C1 segment of cervical spinal cord (tissue), 14 donors: ENCODE data around the gene MTRF1L.
A peak's percentile ranks its signal among the peaks of the same experiment; 100 is the strongest.
"Not testable (repeated sequence)": the region's sequence is repeated elsewhere in the genome, so short reads cannot be mapped to it uniquely, and the experiment has no call there.

Experiments used
- DNase-seq, 14 donors: peaks; one replicate each; lab custom pipeline; 2025; lab: John Stamatoyannopoulos, UW

Gene MTRF1L

DNA sequence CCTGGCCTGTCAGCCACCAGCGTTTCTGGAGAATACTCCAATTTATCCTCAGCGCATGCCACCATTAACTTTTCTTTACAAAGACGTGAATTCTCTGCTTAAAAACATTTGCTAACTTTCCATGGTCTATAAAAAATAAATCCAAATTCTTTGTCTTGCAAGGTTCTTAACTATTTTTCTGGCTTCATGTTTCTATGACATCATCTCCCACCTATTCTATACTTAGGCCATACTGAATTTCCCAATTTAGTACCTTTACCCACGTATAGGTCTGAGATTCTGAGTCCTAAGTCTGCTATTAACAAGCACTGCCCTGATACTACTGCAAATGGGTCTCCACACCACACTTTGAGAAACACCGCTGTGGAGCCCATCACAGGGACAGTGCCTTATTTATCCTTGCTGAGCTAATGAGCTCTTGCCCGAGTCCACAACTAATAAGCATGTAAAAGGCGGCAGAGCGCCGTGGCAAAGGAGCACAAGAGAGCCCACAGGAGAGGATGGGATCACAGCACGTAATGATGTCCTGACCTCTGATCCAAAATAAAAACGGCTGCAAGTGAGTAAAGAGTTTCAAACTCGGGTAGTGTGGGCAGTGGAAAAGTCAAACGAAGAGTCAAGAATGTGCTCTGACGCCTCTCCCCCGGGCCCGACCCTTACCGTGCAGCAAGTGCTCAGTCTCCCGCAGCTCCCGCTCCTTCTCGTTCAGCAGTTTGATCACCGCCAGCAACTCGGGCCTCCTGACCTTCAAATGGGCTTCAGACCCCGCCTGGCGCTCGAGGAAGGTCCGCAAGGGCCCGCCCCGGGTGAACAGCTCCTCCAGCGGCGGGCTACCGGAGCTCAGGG, 519 bp downstream of the MTRF1L start:
- peak in 4 of 14 donors; percentile 34 to 47 (median 42) for DNase-seq

DNA sequence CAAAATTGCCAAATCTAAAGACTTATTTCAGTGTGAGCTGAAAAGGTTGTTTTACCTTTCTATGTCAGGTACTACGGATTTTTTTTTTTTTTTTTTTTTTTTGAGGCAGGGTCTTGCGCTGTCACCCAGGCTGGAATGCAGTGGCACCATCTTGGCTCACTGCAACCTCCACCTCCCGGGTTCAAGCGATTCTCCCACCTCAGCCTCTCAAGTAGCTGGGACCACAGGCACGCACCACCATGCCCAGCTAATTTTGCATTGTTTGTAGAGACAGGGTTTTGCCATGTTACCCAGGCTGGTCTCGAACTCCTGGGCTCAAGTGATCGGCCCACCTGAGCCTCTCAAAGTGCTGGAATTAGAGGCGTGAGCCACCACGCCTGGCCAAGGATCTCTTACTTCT, 1.7 kb downstream of the MTRF1L start:
- not testable (repeated sequence) for DNase-seq

DNA sequence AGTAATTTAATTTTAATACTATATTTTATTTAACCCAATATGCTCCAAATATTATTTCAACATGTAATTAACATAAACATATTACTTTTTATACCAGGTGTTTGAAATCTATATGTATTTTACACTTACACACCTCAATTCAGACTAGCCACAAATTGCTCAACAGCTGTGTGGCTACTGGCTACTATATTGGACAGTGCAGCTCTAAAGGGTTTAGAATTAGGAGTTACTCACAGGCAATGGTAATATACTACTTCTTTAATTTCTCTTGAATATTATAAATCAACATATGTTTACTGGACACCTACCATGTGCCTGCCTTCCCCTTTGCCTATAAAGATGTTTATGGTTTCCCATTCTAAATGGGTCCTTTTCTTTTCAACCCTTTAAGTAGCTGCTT, 2.3 kb downstream of the MTRF1L start:
- DNase-seq: no peak

DNA sequence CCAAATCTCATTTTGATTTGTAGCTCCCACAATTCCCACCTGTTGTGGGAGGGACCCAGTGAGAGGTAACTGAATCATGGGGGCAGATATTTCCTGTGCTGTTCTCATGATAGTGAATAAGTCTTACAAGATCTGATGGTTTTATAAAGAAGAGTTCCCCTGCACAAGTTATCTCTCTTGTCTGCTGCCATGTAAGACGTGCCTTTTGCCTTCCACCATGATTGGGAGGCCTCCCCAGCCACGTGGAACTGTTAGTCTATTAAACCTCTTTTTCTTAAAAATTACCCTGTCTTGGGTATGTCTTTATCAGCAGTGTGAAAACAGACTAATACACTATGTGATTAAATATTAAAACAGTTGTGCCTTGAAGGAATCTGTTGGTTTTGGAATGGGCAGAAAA, 3.0 kb downstream of the MTRF1L start:
- DNase-seq: not testable (repeated sequence)

DNA sequence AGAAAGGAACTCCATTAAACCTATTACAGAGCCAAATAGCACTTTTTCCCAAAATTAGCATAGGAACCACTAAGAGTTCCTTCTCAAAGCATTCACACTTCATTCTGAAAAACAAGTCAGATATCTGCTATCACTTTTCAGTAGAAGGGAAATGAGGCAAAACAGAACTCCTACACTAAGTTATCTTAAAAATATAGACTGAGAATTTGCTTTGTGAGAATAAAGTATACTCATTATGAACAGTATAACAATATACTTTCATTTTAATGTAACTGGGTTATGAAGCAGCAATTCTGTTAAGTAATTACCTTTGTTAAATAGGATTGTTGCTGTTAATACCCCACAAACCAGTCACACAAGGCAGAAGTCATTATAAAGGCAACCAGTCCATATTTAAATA, 8.7 kb downstream of the MTRF1L start:
- no peak for DNase-seq

DNA sequence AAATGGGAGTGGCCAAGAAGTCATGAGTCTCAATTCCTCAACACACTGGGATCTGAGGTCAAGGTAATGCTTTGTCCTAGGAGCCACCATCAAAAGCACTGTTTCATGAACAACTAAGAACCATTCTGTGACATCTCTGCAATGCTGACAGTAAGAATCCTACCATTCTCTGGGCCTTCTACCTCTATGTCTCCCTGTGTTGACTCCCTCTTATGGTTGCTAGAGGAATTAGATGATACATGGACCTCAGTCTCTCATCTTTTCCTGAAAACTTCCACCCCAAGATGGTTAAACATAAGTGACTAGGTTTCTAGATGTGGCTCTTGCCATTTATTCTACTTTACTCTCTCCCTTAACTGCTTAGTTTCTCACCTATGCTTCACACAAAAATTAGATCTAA, 9.1 kb downstream of the MTRF1L start:
- no peak for DNase-seq

DNA sequence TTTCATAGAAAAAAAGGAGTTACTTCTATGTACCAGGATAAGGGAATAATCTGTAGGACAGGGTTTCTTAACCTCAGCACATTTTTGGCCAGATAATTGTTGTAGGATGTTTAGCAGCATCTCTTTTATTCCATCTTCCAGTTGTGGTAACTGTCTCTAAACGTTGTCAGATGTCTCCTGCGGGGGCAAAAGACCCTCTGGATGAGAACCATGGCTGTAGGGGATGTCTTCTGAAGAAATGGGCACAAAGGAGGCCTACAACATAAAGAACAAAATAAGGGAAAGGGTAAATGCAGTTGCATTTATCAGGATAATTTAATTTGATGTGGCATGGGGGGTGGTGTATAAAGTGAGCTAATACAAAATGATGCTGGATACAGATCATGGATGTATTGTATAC, 15.5 kb downstream of the MTRF1L start:
- DNase-seq: no peak

DNA sequence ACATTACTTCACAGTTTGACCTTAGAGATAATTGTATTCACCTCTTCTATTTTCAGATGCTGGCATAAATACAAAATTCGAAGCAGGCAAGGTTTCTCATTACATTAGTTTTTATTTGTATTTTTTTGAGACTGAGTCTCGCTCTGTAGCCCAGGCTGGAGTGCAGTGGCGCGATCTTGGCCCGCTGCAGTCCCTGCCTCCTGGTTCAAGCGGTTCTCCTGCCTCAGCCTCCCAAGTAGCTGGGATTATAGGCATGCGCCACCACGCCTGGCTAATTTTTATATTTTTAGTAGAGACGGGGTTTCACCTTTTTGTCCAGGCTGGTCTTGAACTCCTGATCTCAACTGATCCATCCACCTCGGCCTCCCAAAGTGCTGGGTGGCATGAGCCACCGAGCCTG, 17.2 kb downstream of the MTRF1L start:
- not testable (repeated sequence) for DNase-seq

DNA sequence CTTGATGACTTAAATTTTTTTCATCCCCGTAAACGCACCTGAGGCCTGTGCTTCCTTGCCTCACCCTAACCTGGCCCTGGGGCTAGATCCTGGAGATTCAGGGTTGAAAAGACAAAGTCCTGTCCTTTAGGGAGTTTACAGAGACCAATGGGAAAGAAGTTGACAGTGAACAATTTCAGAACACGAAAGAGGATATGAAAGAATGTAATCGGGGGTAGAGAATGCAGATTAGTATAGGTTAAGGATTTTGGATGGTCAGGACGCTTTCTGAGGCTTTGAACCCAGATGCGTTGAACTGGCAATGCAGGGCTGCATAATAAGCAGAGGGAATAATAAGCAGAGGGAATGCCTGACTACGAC, 18.0 kb downstream of the MTRF1L start:
- no peak for DNase-seq

DNA sequence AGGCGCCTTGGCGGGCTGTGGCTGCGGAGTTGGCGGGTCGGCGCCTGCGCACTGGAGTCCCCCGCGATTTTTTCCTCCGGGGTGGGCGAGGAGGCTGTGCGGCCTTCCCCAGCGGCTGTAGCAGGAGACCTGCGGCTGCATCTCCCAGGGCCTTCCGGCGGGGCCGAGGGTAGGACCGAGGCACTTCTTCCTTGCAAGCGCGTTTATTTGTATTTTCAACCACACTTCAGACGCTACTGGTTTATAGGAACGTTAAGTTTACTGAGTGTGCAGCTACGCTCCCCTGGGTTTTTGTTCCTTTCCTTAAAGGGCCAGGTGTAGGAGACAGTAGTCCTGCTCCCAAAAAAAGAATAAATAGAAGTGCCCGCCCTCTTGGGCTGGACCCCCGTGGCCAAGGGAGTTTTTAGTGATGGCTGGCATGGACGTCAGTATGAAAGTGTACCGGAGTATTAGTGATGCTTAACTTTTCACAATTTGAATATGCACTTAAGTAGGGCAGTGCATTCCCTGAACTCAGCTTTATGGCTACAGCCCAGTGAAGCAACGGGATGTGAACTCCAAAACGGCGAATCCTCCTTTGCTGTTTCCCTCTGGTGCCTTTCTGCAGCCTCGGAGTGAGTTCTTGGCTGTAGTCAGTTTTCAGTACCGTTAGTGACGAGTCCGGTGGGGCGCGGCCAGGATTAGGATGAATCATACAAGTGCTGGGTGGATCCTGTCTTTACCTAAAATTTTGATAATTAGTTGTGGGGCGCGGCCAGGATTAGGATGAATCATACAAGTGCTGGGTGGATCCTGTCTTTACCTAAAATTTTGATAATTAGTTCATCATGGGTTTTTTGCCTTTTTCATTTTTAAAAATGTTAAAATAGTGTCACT, 18.6 kb downstream of the MTRF1L start:
- peak in 11 of 14 donors; percentile 11 to 97 (median 62) for DNase-seq

DNA sequence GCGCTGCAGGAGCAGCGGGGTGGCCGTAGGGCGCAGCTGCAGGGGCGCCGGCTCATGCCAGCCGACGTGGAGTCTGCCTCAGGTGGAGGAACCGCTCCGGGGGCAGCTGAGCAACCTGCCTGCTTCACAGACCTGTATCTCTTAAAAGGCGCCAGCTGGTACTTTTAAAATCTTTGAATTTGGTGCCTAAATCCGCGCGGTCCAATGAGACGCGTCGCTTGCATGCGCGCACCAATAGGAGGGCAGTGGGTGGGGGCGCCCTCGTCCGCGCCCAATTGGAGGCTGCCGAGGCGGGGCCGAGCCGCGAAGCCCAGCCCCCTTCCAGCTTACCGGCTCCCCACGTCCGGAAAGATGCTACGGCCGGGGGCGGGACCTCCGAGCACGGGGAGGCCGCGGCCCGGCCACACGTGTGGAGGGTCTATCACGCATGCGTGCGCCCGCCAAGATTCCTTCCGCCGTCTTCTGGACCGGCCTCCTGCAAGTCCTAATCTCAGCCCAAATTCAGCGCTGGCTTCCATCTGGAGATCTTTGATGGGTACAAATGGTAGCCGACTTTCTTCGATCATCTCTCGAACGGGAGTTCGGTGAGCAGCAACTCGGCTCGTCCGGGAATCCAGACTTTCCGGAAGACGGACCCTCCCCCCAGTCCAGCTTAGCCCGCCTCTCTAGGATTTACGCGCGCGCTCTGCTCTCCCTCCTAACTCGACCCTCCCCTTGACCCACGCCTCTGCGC, 19.4 kb downstream of the MTRF1L start, which contains the start of gene FBXO5:
TSS of gene FBXO5 (minus strand) at position 138 of the 733 bp plus-strand sequence. CDS start at position 56, 82 bp downstream.
- peak; percentile 52 to 98 (median 96) for DNase-seq

DNA sequence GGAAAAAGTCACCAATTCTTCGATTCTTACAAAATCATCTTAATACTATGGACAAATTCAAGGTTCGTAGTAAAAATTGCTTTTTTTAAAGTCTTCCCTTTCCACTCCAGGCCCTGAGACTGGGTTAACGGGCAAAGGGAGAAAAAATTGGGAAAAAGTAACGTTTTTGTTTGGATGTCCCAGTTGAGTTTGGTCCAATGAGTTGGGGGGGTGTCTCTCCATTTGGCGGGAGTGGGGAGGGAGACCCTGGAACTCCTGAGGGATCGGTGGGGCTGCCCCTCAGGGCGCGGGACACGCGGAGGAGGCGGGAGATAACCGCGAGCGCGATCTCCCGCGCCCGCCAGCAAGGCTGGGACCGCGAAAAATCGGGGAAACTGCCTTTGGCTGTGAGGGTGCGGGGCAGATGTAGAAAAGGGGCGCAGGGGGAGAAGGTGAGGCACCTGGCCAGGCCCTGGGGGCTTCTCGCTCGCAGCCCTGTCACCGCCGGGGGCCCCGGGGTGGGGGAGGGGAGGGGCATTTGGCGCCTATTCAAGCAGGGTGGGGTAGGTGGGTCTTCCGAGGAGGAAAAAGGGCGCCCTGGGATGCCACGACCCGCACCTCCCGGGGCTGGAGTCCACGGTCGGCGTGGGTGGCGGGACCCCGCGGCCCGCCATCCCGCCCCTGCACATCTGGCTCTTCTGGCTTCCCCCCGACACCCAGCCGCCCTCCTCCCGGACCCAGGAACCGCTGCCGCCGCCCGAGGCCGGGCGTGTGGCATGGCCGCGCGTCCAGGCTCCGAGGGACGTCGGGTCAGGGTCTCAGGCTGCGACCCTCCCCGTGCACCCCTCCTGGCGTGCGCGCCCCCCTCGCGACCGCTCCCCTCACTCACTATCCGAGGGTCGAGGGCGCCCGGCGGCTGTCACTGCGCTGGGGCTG, 20.3 kb downstream of the MTRF1L start:
- DNase-seq: peak in 1 of 14 donors; percentile 5

DNA sequence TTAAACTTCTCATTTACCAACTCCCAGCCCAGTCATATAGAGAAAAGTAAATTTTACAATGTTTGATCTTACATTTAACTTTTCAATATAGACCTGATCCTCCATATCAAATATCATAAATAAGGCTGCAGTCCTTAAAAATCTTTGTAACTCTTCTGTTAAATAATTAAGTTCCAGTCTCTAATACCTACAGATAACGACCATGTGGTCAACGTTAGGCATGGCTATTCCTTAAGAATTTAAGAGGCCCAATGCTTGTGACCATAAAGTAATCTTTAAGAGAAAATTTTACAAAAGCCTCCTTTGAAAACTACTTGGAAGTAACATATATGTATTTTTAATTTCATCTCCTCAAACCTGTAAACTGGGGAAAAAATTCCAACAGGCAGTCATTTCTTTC, 21.3 kb downstream of the MTRF1L start:
- DNase-seq: no peak

DNA sequence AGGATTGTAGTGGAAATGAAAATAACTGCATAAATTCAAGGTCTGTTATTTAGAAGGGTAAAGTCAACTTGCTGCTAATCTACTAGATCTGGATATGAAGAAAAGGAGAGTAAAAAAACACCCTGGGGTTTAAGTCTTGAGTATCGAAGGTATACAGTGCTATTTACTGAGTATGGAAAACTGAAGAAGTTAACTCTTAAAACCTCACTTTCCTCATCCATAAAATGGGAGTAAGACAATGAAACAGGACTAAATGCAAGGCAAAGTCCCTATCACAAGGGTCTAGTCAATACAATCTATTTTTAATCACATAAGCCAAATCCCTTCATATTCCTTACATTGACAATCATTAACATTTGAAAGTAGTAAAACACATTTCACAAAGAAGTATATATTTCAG, 21.9 kb downstream of the MTRF1L start:
- DNase-seq: no peak

DNA sequence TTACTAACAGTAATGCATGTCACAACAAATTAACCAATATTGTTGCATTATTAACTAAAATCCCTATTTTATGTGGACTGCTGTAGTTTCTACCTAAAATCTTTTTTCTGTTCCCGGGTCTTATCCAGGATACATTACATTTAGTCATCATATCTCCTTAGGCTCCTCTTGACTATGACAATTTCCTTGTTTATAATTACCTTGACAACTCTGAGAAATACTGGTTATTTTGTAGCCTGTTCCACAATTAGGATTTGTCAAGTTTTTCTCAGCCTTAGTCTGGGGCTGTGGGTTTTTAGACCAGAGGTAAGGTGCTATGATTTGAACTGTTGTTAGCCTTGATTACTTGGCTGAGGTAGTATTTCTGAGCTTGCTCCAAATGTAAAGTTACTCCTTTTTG, 23.4 kb downstream of the MTRF1L start:
- no peak for DNase-seq

DNA sequence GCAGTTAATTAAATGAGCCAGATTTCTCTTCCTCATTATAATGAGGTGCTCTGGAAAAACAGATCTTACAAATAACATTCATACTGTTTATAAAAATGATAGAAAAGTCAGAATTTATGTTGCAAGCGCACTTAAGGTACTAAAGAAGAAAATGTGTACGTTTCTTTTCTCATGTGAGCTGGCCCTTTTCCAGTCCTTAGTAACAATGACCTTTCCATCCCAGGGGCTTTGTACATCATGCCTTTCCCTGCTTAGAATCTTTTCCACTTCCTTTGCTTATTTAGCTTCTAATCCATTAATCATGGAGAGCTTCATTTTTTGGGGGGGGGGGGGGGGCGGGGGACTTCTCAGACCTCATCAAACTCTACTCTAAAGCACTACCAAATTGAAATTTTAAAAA, 24.5 kb downstream of the MTRF1L start:
- no peak for DNase-seq

DNA sequence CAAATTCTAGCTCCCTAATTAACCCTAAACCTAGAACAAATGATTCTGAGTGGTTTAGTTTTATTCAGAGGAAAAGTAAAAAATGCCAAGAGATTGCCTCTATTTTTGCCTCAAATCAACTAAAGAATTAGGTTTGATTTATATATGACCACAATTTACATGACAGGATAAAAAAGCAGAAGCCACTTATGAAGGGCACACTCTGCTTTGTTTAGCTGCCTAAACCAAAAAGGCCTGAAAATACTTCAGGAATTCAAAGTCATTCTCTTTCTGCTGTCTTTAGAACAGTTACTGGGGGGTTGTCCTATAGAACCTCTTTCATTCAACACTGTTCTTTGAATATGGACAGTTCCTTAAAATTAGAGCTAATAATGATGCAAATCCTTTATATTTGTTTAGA, 25.0 kb downstream of the MTRF1L start:
- no peak for DNase-seq

DNA sequence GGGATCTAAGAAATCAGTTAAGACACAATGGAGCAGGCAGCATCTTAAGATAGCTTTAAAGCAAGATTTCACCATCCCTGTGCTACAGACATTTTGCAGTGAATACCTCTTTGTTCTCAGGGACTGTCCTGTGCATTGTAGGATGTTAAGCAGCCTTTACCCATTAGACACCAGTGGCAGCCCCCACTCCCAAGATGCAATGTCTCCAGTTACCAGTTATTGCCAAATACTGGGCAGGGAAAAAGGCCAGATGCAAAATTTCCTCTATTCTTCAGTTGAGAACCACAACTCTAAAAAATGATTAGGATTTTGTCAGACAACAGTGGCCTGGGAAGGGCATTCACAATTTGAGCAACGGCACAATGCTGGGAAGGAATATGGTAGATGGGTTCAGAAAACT, 25.8 kb downstream of the MTRF1L start:
- DNase-seq: no peak

DNA sequence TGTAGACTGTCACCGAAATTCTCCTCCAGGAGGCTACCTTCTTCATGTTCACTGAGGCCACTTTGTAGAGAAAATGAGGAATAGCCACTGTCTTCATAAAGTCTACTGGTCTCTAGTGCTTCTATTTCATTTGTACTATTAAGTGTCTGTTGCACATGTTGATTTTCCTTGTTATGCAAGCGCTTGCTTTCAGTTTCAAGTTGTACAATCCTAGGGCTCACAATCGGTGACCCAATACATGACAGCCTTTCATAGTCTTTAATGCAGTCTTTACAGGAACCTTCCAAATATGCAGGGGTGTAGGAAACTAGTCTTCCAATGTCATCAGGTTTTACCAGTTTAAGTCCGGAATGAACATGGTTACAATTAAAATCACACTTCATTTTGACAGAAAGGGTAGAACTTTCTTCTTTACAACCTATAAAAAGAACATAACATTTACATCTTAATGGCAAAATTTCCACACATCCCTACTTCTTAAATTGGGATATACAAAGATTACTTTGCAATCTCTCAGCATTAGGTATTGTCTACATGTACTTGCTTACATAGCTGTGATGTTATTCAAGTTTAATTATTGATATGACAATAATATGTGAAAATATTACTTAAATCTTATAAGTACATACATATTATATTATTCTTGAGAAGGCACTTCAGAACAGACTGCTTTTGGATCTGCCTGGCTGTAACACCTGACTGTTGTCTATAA, 27.1 kb downstream of the MTRF1L start:
- no peak for DNase-seq

DNA sequence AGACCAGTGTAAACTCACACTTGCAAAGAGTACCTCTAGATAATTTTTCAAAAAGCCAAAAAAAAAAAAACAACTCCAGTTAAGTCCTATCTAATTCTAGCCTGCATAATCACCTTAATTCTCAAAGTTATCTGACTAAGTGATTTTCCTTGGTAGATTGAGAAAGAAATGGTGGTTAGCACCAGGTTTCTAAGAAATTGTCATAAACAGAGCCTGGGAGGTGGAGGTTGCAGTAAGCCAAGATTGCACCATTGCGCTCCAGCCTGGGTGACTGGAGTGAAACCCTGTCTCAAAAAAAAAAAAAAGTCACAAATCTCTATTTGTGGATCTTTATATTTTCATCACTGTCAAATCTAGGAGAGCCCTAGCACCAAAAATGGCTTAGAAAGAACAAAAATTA, 28.6 kb downstream of the MTRF1L start:
- DNase-seq: no peak
